ENCODE measurements around the gene GET4.
"Not testable (repeated sequence)": the region's sequence is repeated elsewhere in the genome, so short reads cannot be mapped to it uniquely, and the experiment has no call there.

Gene GET4

DNA sequence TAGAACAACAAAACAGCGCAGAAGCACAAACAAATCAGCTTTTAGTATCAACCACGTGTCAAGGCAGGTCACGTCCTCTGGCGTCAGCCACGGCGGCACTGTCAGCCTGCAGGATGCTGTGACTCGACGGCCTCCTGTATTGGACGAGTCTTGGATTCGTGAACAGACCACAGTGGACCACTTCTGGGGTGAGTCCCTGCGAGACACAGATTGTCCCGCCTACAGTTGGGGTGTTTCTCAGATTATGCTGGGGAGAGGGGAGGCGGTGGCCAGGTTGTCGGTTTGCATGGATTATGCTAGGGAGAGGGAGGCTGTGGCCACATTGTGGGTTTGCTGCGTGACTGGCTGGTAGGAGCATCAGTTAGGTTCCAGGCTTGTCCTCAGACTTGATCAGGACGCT, 34.4 kb upstream of the GET4 start:
- TF ChIP-seq, protein P1, sequence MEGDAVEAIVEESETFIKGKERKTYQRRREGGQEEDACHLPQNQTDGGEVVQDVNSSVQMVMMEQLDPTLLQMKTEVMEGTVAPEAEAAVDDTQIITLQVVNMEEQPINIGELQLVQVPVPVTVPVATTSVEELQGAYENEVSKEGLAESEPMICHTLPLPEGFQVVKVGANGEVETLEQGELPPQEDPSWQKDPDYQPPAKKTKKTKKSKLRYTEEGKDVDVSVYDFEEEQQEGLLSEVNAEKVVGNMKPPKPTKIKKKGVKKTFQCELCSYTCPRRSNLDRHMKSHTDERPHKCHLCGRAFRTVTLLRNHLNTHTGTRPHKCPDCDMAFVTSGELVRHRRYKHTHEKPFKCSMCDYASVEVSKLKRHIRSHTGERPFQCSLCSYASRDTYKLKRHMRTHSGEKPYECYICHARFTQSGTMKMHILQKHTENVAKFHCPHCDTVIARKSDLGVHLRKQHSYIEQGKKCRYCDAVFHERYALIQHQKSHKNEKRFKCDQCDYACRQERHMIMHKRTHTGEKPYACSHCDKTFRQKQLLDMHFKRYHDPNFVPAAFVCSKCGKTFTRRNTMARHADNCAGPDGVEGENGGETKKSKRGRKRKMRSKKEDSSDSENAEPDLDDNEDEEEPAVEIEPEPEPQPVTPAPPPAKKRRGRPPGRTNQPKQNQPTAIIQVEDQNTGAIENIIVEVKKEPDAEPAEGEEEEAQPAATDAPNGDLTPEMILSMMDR (conservative IDR thresholded peaks at IDR 0.05), result no peak
- no peak overlapping the region for H3K27ac ChIP-seq

DNA sequence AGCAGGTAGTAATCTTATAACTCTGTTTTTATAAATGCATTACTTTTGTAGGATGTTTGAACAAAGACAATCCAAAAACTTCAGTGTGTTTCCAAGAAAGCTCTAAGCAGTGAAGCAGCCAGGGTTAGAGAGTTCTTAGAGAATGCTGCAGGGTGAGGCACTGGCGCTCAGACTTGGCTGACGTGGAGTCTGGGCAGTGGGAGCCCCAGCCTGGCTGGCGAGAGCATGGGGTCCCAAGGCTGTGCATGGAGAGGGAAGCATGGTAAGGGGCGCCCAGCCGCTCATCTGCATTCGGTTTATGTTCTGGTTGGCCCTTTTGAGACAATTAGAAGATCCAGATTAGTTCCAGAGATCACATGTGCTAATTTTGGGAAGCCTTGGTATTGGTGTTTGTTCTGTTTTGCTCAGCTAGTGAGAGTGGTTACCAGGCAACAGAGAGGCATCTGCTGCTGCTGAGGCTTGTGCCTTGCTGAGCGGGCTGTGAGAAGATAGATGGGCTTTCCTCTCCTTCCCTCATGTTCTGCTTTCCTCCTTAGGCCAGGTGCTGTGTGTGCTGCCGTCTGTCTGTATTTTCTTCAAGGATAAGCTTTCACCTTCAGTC, 33.8 kb upstream of the GET4 start:
- H3K27ac ChIP-seq, result no peak overlapping the region
- TF ChIP-seq, protein P1 (conservative IDR thresholded peaks at IDR 0.05), result no peak

DNA sequence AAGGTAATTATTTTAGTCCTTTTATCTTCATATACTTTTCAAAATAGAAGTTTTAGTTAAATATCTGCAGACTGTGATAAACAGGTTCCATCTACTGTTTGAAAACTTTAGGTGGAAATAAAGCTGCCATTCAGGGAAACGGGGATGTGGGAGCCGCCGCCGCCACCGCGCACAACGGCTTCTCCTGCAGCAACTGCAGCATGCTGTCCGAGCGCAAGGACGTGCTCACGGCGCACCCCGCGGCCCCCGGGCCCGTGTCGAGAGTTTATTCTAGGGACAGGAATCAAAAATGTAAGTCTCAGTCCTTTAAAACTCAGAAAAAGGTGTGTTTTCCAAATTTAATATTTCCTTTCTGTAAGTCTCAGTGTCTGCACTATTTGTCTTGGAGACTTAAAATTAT, 33.1 kb upstream of the GET4 start:
- TF ChIP-seq, protein P1 (conservative IDR thresholded peaks at IDR 0.05), result no peak
- H3K27ac ChIP-seq, result no peak overlapping the region

DNA sequence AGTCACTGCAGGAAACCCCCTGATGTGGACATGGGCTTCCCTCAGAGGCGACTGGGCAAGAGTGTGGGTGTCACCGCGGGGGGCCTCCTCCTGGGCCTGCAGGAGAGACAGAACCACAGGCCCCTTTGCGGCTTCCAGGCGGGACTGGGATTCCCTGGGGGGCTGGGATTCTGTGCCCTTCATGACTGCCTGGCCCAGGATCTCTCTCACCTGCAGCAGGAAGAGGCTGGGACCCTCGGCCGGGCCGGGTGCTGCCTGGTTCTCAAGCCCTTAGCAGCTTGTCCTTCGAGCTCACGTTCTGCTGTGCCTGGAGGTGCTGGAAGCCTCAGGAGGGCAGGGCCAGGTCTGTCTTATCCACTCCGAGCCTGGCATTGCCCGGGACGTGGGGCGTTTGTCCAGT, 32.3 kb upstream of the GET4 start:
- TF ChIP-seq, protein P1 (conservative IDR thresholded peaks at IDR 0.05), result no peak
- no peak overlapping the region for H3K27ac ChIP-seq

DNA sequence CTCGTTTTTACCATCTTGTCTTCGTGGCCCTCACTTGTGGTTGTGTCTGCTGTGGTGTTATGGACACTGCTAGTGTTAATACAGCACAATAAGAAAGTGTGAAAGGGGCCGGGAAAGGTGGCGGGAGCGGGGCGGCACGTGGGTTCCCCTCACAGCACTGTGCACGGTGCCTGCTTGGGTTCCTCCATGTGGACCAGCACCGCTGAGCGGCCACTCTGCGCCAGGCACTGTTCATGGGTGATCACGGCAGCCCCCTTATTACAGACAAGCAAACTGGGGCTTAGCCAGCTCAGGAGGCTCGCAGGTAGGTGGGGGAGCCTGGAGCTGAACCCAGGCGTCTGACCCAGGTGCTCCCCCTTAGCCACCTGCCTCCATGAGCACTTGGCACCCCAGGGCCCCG, 31.8 kb upstream of the GET4 start:
- TF ChIP-seq, protein P1 (conservative IDR thresholded peaks at IDR 0.05), result no peak

DNA sequence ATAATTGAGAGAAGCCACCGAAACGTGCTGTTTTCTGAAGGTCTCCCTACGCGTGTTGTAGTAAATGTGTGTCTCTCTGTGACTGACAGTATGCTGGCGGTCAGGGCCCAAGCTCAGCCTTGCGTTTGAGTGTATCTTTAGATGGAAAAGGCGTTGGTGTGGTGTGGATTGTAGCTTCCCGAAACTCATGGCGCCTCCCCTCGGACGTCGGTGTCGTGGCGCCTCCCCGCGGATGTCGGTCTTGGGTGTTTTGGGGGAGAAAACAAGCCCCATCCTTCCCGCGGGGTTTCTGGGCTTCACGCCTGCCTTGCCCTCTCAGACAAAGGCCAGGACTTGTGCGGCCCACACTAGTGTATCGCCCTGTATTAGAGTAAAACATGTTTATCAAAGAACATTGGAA, 31.3 kb upstream of the GET4 start:
- TF ChIP-seq, protein P1 (conservative IDR thresholded peaks at IDR 0.05), result no peak
- no peak overlapping the region for H3K27ac ChIP-seq

More for the DNA sequence above, 31.8 kb upstream of the GET4 start:
- no peak overlapping the region for H3K27ac ChIP-seq

DNA sequence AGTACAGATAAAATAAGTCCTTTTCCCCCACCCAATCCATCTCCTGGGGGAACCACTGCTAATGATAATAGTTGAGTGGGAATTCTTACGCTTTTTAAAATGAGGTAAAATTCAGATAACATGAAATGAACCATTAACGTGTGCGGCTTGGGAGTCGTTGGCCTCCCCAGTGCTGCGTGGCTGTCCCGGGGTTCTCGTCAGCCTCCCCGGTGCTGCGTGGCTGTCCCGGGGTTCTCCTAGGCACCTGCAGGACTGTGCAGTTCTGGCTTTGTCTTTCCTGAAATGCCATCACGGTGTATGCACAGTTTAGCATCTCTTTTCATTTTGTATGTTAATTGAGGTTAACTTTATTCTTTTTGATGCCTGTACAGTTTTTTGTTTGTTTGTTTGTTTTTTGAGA, 30.6 kb upstream of the GET4 start:
- H3K27ac ChIP-seq, result no peak overlapping the region
- TF ChIP-seq, protein P1 (conservative IDR thresholded peaks at IDR 0.05), result no peak

DNA sequence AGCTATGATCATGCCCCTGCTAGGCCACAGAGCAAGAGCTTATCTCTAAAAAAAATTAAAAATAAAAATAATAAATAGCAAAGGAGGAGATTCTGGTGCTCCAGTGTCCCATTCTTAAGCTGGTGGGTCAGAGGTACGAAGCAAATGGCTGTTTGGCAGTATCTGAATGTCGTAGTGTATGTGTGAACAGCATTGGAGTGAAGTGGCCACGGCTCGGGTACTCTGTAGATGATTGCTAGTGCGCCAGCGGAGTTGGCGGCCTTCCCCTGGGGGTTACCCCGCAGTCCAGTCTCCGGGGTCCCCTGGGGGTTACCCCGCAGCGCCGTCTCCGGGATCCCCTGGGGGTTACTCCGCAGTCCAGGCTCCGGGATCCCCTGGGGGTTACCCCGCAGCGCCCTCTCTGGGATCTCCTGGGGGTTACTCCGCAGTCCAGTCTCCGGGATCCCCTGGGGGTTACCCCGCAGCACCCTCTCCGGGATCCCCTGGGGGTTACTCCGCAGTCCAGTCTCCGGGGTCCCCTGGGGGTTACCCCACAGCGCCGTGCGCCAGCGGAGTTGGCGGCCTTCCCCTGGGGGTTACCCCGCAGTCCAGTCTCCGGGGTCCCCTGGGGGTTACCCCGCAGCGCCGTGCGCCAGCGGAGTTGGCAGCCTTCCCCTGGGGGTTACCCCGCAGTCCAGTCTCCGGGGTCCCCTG, 29.2 kb upstream of the GET4 start:
- H3K27ac ChIP-seq, result not testable (repeated sequence)

DNA sequence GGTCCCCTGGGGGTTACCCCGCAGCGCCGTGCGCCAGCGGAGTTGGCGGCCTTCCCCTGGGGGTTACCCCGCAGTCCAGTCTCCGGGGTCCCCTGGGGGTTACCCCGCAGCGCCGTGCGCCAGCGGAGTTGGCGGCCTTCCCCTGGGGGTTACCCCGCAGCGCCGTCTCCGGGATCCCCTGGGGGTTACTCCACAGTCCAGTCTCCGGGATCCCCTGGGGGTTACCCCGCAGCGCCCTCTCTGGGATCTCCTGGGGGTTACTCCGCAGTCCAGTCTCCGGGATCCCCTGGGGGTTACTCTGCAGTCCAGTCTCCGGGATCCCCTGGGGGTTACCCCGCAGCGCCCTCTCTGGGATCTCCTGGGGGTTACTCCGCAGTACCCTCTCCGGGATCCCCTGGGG, 28.6 kb upstream of the GET4 start:
- not testable (repeated sequence) for H3K27ac ChIP-seq

Measured in VCaP (cell line).